Fibroblast of mammary gland (primary cell): ENCODE results near the gene ATG9B.

Source experiments
- DNase-seq: peaks from one replicate; pipeline ENCODE4 v3.0.0-alpha.2; 2010; ENCODE audit warnings: low read depth
- H3K4me3 ChIP-seq: 2 replicates; pipeline ENCODE4 v1.5.1; 2011; ENCODE audit warnings: low read depth, mild to moderate bottlenecking, low read length, moderate library complexity; ENCODE audit not compliant: control insufficient read depth
- CTCF ChIP-seq: conservative IDR thresholded peaks from 2 replicates; pipeline ENCODE4 v1.5.1; 2011; ENCODE audit warnings: low read depth, low read length, inconsistent platforms; ENCODE audit not compliant: control insufficient read depth, insufficient read depth

ATG9B gene

GRCh38 chr7:151068069-151068773, 43.9 kb upstream of the ATG9B start:
- no peak for DNase-seq
- TF ChIP-seq CTCF = no peak
- H3K4me3 ChIP-seq = no peak overlapping the region

- TF ChIP-seq CTCF = no peak
- no peak for DNase-seq
- no peak overlapping the region for H3K4me3 ChIP-seq
Measured at GRCh38 chr7:151066273-151066974, 42.1 kb upstream of the ATG9B start.

- no peak for DNase-seq
- no peak for TF ChIP-seq CTCF
Measured at GRCh38 chr7:151065516-151065915, 41.2 kb upstream of the ATG9B start.

GRCh38 chr7:151064993-151065392, 40.7 kb upstream of the ATG9B start:
- no peak overlapping the region for H3K4me3 ChIP-seq
- no peak for TF ChIP-seq CTCF
- DNase-seq = no peak

More at GRCh38 chr7:151065516-151065915, 41.2 kb upstream of the ATG9B start:
- no peak overlapping the region for H3K4me3 ChIP-seq

- TF ChIP-seq CTCF = no peak
- no peak overlapping the region for H3K4me3 ChIP-seq
- DNase-seq = no peak
Measured at GRCh38 chr7:151064454-151064853, 40.2 kb upstream of the ATG9B start.

GRCh38 chr7:151063212-151063561, 38.9 kb upstream of the ATG9B start:
- H3K4me3 ChIP-seq = no peak overlapping the region
- TF ChIP-seq CTCF = no peak
- peak; percentile 77 for DNase-seq
